Left ventricle myocardium inferior (tissue), 1 donor: ENCODE data around the gene POMZP3. TPM values are rescaled to one million over a fixed set of nuclear protein-coding genes. Genes with fewer than 3 reads are reported as not detected.
A peak's percentile ranks its signal among the peaks of the same experiment; 100 is the strongest.
"Not testable (repeated sequence)": the region's sequence is repeated elsewhere in the genome, so short reads cannot be mapped to it uniquely, and the experiment has no call there.

Experiments used
- DNase-seq: peaks from one replicate; pipeline ENCODE4 v3.0.0-alpha.2; 2020
- H3K27ac ChIP-seq: fragments of 200-600 bp; replicated peaks from 2 replicates; pipeline ENCODE4 v1.8.0; 2021
- H3K27me3 ChIP-seq: fragments of 200-600 bp; 2 replicates; pipeline ENCODE4 v1.8.0; 2021; ENCODE audit warnings: low read depth
- H3K36me3 ChIP-seq: fragments of 200-600 bp; 2 replicates; pipeline ENCODE4 v1.8.0; 2021
- H3K4me1 ChIP-seq: fragments of 200-600 bp; 2 replicates; pipeline ENCODE4 v1.8.0; 2021
- H3K4me3 ChIP-seq: fragments of 200-600 bp; 2 replicates; pipeline ENCODE4 v1.8.0; 2021; ENCODE audit warnings: mild to moderate bottlenecking, moderate library complexity
- H3K9me3 ChIP-seq: fragments of 200-600 bp; replicated peaks from 2 replicates; pipeline ENCODE4 v1.8.0; 2021
- CTCF ChIP-seq: fragments of 200-600 bp; IDR thresholded peaks from 2 replicates; pipeline ENCODE4 v1.8.0; 2021; ENCODE audit warnings: antibody characterized with exemption, mild to moderate bottlenecking, borderline replicate concordance
- intact Hi-C: fragments of 100-400 bp; cut with micrococcal nuclease; formaldehyde crosslinking; loops from one replicate; pipeline ENCODE4 v1.11.0; 2022
- total RNA-seq: library from RNA; stranded (reverse); fragmentation: NEBNext Ultra II Directional; extraction: Animal tissue kit (Norgen Biotek cat#: 25700); gene quantifications from one replicate; pipeline ENCODE4 v1.2.1, GENCODE V29; 2021
- donor health status: DM: no; HTN: yes; CAD: no; lungs with severe emphysema.

Gene POMZP3
- total RNA-seq, 1 donor from 2014 or later = 7.8 TPM

GRCh38 chr7:76613783-76614182 lies 13.3 kb downstream of the POMZP3 start:
- H3K4me1 ChIP-seq, DNase-seq, H3K27ac ChIP-seq, H3K9me3 ChIP-seq, H3K27me3 ChIP-seq, H3K4me3 ChIP-seq, intact Hi-C loops: not testable (repeated sequence)
- peaks cover 20% of the 10 kb centered on the region for H3K36me3 ChIP-seq
- peak; percentile 54 for TF ChIP-seq CTCF

GRCh38 chr7:76612232-76612631 lies 14.8 kb downstream of the POMZP3 start:
- intact Hi-C loops, DNase-seq, H3K27ac ChIP-seq, H3K4me3 ChIP-seq, H3K9me3 ChIP-seq, H3K27me3 ChIP-seq, H3K4me1 ChIP-seq: not testable (repeated sequence)
- H3K36me3 ChIP-seq = peaks cover 22% of the 10 kb centered on the region

GRCh38 chr7:76609864-76610263 lies 17.2 kb downstream of the POMZP3 start:
- H3K27ac ChIP-seq, H3K9me3 ChIP-seq, H3K36me3 ChIP-seq, intact Hi-C loops, H3K4me3 ChIP-seq, DNase-seq, H3K27me3 ChIP-seq: not testable (repeated sequence)
- peaks cover 21% of the 10 kb centered on the region for H3K4me1 ChIP-seq

GRCh38 chr7:76608469-76608868 lies 18.6 kb downstream of the POMZP3 start:
- H3K4me3 ChIP-seq, DNase-seq, intact Hi-C loops, H3K9me3 ChIP-seq, H3K36me3 ChIP-seq, H3K27me3 ChIP-seq: not testable (repeated sequence)
- Histone ChIP-seq H3K4me1 (peaks cover 21% of the 10 kb centered on the region), H3K27ac (peak overlapping the region; percentile 9)

GRCh38 chr7:76606027-76606426 lies 21.1 kb downstream of the POMZP3 start:
- intact Hi-C loops, H3K27me3 ChIP-seq, H3K9me3 ChIP-seq, H3K4me3 ChIP-seq, H3K36me3 ChIP-seq: not testable (repeated sequence)
- peak; percentile 70 for DNase-seq
- peaks cover 21% of the 10 kb centered on the region for H3K4me1 ChIP-seq
- H3K27ac ChIP-seq = peak overlapping the region; percentile 67

- H3K27ac ChIP-seq, DNase-seq, H3K36me3 ChIP-seq, H3K4me3 ChIP-seq, H3K4me1 ChIP-seq, intact Hi-C loops, H3K9me3 ChIP-seq, H3K27me3 ChIP-seq: not testable (repeated sequence)
These were observed 26.4 kb downstream of the POMZP3 start for GRCh38 chr7:76600650-76601049.

- DNase-seq, H3K36me3 ChIP-seq, H3K4me1 ChIP-seq, H3K9me3 ChIP-seq, H3K4me3 ChIP-seq, H3K27me3 ChIP-seq, intact Hi-C loops, H3K27ac ChIP-seq: not testable (repeated sequence)
These were observed 27.0 kb downstream of the POMZP3 start for GRCh38 chr7:76600116-76600482.

GRCh38 chr7:76598590-76599264 lies 28.4 kb downstream of the POMZP3 start:
- H3K36me3 ChIP-seq, intact Hi-C loops, H3K4me1 ChIP-seq, H3K9me3 ChIP-seq, H3K27me3 ChIP-seq, DNase-seq, H3K4me3 ChIP-seq: not testable (repeated sequence)
- H3K27ac ChIP-seq = peak overlapping the region; percentile 48

- H3K27ac ChIP-seq, H3K9me3 ChIP-seq, H3K4me1 ChIP-seq, intact Hi-C loops, H3K27me3 ChIP-seq, H3K36me3 ChIP-seq, DNase-seq, H3K4me3 ChIP-seq: not testable (repeated sequence)
These were observed 29.8 kb downstream of the POMZP3 start for GRCh38 chr7:76597288-76597687.

- H3K4me3 ChIP-seq, H3K9me3 ChIP-seq, DNase-seq, H3K36me3 ChIP-seq, H3K27me3 ChIP-seq, H3K27ac ChIP-seq, intact Hi-C loops: not testable (repeated sequence)
- H3K4me1 ChIP-seq = peaks cover 11% of the 10 kb centered on the region
These were observed 34.4 kb downstream of the POMZP3 start for GRCh38 chr7:76592694-76593093.

- intact Hi-C loops, H3K27ac ChIP-seq, H3K36me3 ChIP-seq, H3K27me3 ChIP-seq, H3K9me3 ChIP-seq, H3K4me3 ChIP-seq, DNase-seq: not testable (repeated sequence)
- peaks cover 21% of the 10 kb centered on the region for H3K4me1 ChIP-seq
These were observed 35.3 kb downstream of the POMZP3 start for GRCh38 chr7:76591602-76592304.

GRCh38 chr7:76591033-76591432 lies 36.0 kb downstream of the POMZP3 start:
- H3K27me3 ChIP-seq, H3K36me3 ChIP-seq, H3K4me3 ChIP-seq, DNase-seq, intact Hi-C loops, H3K27ac ChIP-seq, H3K9me3 ChIP-seq: not testable (repeated sequence)
- peaks cover 28% of the 10 kb centered on the region for H3K4me1 ChIP-seq

GRCh38 chr7:76588586-76588985 lies 38.5 kb downstream of the POMZP3 start:
- DNase-seq, intact Hi-C loops, H3K4me3 ChIP-seq, H3K36me3 ChIP-seq, H3K27me3 ChIP-seq, H3K9me3 ChIP-seq: not testable (repeated sequence)
- Histone ChIP-seq H3K4me1 (peaks cover 47% of the 10 kb centered on the region), H3K27ac (peak overlapping the region; percentile 38)
